Measurements from ENCODE around the gene RNF223. TPM values are rescaled to one million over a fixed set of nuclear protein-coding genes. Genes with fewer than 3 reads are reported as not detected.

The RNF223 gene
- total and polyA plus RNA-seq, 8 donors, result 1.4 to 8.1 (median 3.4) TPM; not detected in 3

DNA sequence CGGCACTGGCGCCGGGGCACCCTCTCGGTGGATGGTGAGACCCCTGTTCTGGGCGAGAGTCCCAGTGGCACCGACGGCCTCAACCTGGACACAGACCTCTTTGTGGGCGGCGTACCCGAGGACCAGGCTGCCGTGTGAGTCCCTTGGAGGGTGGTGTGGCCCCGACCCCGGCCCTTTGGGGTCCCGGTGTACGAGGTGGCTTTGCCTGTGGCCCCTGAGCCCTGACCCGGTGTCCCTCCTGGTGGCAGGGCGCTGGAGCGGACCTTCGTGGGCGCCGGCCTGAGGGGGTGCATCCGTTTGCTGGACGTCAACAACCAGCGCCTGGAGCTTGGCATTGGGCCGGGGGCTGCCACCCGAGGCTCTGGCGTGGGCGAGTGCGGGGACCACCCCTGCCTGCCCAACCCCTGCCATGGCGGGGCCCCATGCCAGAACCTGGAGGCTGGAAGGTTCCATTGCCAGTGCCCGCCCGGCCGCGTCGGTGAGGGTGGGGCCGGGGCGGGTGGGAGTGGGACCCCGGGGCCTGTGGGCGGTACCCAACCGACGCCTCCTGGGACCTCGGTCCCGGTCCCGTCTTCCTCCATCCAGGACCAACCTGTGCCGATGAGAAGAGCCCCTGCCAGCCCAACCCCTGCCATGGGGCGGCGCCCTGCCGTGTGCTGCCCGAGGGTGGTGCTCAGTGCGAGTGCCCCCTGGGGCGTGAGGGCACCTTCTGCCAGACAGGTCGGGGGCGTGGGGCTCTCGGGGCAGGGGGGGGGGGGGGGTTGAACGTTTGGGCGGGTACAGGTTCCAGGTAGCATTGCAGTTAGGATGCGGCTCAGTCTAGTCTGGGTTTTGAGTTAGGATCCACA is 24.6 kb downstream of the RNF223 start:
- no peaks in the 10 kb centered on the region for H3K27me3 ChIP-seq
- H3K9me3 ChIP-seq, result no peaks in the 10 kb centered on the region
- WGBS, 5 donors, result 90 to 93% (median 92%) methylated on average over 5 to 57 of the region's 57 CpGs
- H3K36me3 ChIP-seq, result peaks cover 29 to 95% (median 85%) of the 10 kb centered on the region in 4 donors
- no peak for DNase-seq
- TF ChIP-seq POLR2A (IDR thresholded peaks at IDR 0.05) (no peak), EP300 (IDR thresholded peaks at IDR 0.05) (no peak), POLR2AphosphoS5 (IDR thresholded peaks at IDR 0.05) (no peak)
- TF ChIP-seq, protein P1, sequence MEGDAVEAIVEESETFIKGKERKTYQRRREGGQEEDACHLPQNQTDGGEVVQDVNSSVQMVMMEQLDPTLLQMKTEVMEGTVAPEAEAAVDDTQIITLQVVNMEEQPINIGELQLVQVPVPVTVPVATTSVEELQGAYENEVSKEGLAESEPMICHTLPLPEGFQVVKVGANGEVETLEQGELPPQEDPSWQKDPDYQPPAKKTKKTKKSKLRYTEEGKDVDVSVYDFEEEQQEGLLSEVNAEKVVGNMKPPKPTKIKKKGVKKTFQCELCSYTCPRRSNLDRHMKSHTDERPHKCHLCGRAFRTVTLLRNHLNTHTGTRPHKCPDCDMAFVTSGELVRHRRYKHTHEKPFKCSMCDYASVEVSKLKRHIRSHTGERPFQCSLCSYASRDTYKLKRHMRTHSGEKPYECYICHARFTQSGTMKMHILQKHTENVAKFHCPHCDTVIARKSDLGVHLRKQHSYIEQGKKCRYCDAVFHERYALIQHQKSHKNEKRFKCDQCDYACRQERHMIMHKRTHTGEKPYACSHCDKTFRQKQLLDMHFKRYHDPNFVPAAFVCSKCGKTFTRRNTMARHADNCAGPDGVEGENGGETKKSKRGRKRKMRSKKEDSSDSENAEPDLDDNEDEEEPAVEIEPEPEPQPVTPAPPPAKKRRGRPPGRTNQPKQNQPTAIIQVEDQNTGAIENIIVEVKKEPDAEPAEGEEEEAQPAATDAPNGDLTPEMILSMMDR (IDR thresholded peaks at IDR 0.05), result no peak
- H3K4me1 ChIP-seq, result no peaks in the 10 kb centered on the region
- intact Hi-C loops (cut with DNase I; ENCODE audit: low total_unique reads), result loop anchor here (5.0 kb wide), 1 partner anchor 72 kb away; no protein-coding TSS in a partner anchor
- no peak overlapping the region for H3K4me3 ChIP-seq
- H3K27ac ChIP-seq, result no peak overlapping the region

DNA sequence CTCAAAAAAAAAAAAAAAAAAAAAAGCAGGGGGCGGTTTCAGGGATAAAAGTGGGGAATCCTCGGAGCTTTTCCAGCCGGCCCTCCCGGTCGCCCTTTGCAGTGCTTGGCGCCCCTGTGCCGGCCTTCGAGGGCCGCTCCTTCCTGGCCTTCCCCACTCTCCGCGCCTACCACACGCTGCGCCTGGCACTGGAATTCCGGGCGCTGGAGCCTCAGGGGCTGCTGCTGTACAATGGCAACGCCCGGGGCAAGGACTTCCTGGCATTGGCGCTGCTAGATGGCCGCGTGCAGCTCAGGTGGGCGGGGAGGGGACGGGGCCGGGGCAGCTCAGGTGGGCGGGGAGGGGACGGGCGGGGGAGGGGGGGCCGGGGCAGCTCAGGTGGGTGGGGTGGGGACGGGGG is 25.3 kb downstream of the RNF223 start:
- Histone ChIP-seq H3K4me3 (no peak overlapping the region), H3K4me1 (no peaks in the 10 kb centered on the region), H3K27me3 (no peaks in the 10 kb centered on the region), H3K36me3 (peaks cover 29 to 95% (median 85%) of the 10 kb centered on the region in 4 donors), H3K27ac (no peak overlapping the region), H3K9me3 (no peaks in the 10 kb centered on the region)
- WGBS, 5 donors, result 81 to 93% (median 84%) methylated on average over 19 to 26 of the region's 28 CpGs
- no peak for TF ChIP-seq EP300 (IDR thresholded peaks at IDR 0.05)
- TF ChIP-seq, protein P1 (IDR thresholded peaks at IDR 0.05), result no peak
- intact Hi-C loops (cut with DNase I; ENCODE audit: low total_unique reads), result no loop called here
- DNase-seq, result no peak

DNA sequence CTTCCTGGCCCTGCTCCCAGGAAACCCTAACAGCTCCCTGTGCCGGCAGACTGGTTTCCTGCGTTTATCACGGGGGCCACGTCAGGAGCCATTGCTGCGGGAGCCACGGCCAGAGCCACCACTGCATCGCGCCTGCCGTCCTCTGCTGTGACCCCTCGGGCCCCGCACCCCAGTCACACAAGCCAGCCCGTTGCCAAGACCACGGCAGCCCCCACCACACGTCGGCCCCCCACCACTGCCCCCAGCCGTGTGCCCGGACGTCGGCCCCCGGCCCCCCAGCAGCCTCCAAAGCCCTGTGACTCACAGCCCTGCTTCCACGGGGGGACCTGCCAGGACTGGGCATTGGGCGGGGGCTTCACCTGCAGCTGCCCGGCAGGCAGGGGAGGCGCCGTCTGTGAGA is 26.1 kb downstream of the RNF223 start:
- Histone ChIP-seq H3K27ac (no peak overlapping the region), H3K27me3 (no peaks in the 10 kb centered on the region), H3K4me1 (no peaks in the 10 kb centered on the region), H3K9me3 (no peaks in the 10 kb centered on the region), H3K36me3 (peaks cover 29 to 95% (median 85%) of the 10 kb centered on the region in 4 donors), H3K4me3 (no peak overlapping the region)
- DNase-seq, result no peak
- intact Hi-C loops (cut with DNase I; ENCODE audit: low total_unique reads), result no loop called here
- TF ChIP-seq EP300 (IDR thresholded peaks at IDR 0.05), result no peak
- TF ChIP-seq, protein P1 (IDR thresholded peaks at IDR 0.05), result no peak
- no peak for TF ChIP-seq POLR2A (IDR thresholded peaks at IDR 0.05)
- no peak for TF ChIP-seq POLR2AphosphoS5 (IDR thresholded peaks at IDR 0.05)
- WGBS, 5 donors, result 87 to 96% (median 91%) methylated on average over 23 to 25 of the region's 25 CpGs

DNA sequence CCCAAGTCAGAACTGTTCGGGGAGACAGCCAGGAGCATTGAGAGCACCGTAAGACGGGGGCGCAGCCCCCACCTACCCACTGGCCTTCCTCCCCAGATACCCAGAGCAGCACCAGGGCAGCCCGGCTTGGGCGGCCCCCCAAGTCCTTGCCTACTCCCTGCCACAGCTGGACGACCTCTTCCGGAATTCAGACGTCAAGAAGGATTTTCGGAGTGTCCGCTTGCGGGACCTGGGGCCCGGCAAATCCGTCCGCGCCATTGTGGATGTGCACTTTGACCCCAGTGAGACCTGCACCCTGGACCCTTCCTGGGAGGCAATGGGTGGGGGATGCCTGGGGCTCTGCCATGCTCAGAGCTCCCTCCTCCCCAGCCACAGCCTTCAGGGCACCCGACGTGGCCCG is 26.7 kb downstream of the RNF223 start:
- no peak for DNase-seq
- Histone ChIP-seq H3K36me3 (peaks cover 29 to 98% (median 86%) of the 10 kb centered on the region in 4 donors), H3K9me3 (no peaks in the 10 kb centered on the region), H3K4me1 (no peaks in the 10 kb centered on the region), H3K27ac (no peak overlapping the region), H3K27me3 (no peaks in the 10 kb centered on the region), H3K4me3 (no peak overlapping the region)
- intact Hi-C loops (cut with DNase I; ENCODE audit: low total_unique reads), result no loop called here
- 92 to 95% (median 94%) methylated on average over 12 to 19 of the region's 19 CpGs for WGBS, 5 donors
- TF ChIP-seq POLR2A (IDR thresholded peaks at IDR 0.05), result no peak

DNA sequence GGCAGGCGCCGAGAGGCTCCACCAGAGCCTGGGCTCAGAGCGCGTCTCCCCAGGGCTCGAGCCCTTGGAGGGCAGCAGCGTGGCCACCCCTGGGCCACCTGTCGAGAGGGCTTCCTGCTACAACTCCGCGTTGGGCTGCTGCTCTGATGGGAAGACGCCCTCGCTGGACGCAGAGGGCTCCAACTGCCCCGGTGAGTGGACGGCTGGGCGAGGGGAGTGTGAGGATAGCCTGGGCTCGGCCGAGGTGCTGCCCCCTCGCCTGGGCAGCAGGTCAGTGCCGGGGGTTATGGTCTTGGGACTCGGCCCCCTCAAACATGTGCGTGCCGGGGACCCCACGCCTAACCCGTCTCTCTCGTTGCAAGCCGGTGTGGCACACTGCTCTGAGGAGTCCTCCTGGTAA is 27.3 kb downstream of the RNF223 start:
- Histone ChIP-seq H3K4me3 (no peak overlapping the region), H3K4me1 (no peaks in the 10 kb centered on the region), H3K27me3 (no peaks in the 10 kb centered on the region), H3K36me3 (peaks cover 23 to 96% (median 82%) of the 10 kb centered on the region in 4 donors), H3K27ac (no peak overlapping the region), H3K9me3 (no peaks in the 10 kb centered on the region)
- intact Hi-C loops (cut with DNase I; ENCODE audit: low total_unique reads), result no loop called here
- TF ChIP-seq POLR2AphosphoS5 (IDR thresholded peaks at IDR 0.05) (no peak), POLR2A (IDR thresholded peaks at IDR 0.05) (no peak), EP300 (IDR thresholded peaks at IDR 0.05) (no peak)
- TF ChIP-seq, protein P1 (IDR thresholded peaks at IDR 0.05), result no peak
- DNase-seq, result no peak
- whole genome bisulfite sequencing, 5 donors, result 93 to 96% (median 95%) methylated on average over 14 to 26 of the region's 26 CpGs

Measured in stomach (tissue), 9 donors.